BLaER1 treated with 17β-estradiol and CSF1 and Interleukin-3, amounts not matched to agents 10 nM and 100 nM (cell line): ENCODE measurements around the gene HIF1AN.

ENCODE experiments used
- H3K27ac ChIP-seq, 11 experiments: shearing (Covaris generic); formaldehyde crosslinking; 2 replicates each; pipeline ENCODE4 v1.8.1; 2022
- H3K27me3 ChIP-seq, 11 experiments: shearing (Covaris generic); formaldehyde crosslinking; 2 replicates each; pipeline ENCODE4 v1.8.1; 2022
- H3K36me3 ChIP-seq, 11 experiments: shearing (Covaris generic); formaldehyde crosslinking; 2 replicates each; pipeline ENCODE4 v1.8.1; 2022
- H3K4me1 ChIP-seq, 10 experiments: shearing (Covaris generic); formaldehyde crosslinking; 2 replicates each; pipeline ENCODE4 v1.8.1; 2022
- H3K4me2 ChIP-seq, 11 experiments: shearing (Covaris generic); formaldehyde crosslinking; 2 replicates each; pipeline ENCODE4 v1.8.1; 2022
- H3K4me3 ChIP-seq, 10 experiments: shearing (Covaris generic); formaldehyde crosslinking; 2 replicates each; pipeline ENCODE4 v1.8.1; 2022
- H3K9ac ChIP-seq, 11 experiments: shearing (Covaris generic); formaldehyde crosslinking; 2 replicates each; pipeline ENCODE4 v1.8.1; 2022
- H3K9me3 ChIP-seq, 11 experiments: shearing (Covaris generic); formaldehyde crosslinking; replicated peaks in 1 of 11; 2 replicates each; pipeline ENCODE4 v1.8.1; 2022
- H4K20me1 ChIP-seq, 11 experiments: shearing (Covaris generic); formaldehyde crosslinking; 2 replicates each; pipeline ENCODE4 v1.8.1; 2022
- Cebpa-rat ChIP-seq, 11 experiments: shearing (Covaris generic); IDR thresholded peaks; 2 replicates each; pipeline ENCODE4 v1.8.1; 2022

Gene HIF1AN

DNA sequence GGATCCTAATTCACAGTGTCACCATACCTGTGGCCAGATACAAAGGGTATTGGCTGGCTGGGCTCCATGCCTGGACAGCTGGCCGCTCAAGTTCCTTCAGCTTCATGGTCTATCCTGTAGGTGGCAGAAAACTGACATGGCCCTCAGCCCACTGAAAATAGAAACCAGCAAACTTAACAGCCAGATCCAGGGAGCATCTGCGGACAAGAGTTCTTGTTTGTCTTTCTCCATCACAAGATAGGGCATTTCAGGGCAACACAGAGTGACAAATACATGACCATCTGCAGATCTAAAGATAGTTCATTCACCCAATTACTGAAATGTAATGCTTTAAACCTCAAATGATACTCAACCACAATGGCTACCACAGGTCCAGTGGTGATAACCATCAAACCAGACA, 18.9 kb upstream of the HIF1AN start:
- Histone ChIP-seq H4K20me1 (peaks cover 0 to 15% (median 0%) of the 10 kb centered on the region in 11 experiments; a peak in 9 of 22 replicates), H3K36me3 (peaks cover 17 to 81% (median 55%) of the 10 kb centered on the region in 11 experiments; a peak in 20 of 22 replicates), H3K9me3 (no peaks in the 10 kb centered on the region), H3K9ac (no peak overlapping the region), H3K4me2 (no peak overlapping the region), H3K27ac (no peak overlapping the region), H3K4me3 (no peak overlapping the region), H3K4me1 (no peaks in the 10 kb centered on the region), H3K27me3 (no peaks in the 10 kb centered on the region)
- TF ChIP-seq Cebpa-rat (IDR thresholded peaks at IDR 0.05) = no peak

DNA sequence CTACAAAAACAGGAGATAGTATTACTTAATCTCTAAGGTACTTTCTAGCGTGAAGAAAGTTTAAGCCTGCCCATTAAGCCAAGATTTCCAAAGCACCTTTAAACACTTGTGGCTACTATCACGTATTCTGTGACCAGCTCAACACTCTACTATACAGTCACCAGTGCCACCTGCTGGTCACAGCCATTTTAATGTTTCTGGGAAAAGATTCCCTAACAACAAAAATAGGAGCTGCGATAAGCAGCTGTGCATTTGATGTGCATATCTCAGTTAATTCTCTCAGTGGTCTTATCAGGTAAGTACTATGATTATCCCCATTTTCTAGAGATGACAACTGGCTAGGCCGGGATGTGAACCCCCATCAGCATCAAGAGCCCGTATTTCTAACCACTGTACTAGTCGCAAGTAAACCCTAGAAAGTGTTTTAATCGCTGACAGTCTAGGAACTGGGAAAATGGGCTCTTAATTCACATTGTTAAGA, 16.9 kb upstream of the HIF1AN start:
- no peak for TF ChIP-seq Cebpa-rat (IDR thresholded peaks at IDR 0.05)
- no peaks in the 10 kb centered on the region for H3K27me3 ChIP-seq
- peaks cover 0 to 26% (median 11%) of the 10 kb centered on the region in 11 experiments; a peak in 13 of 22 replicates for H4K20me1 ChIP-seq
- H3K36me3 ChIP-seq = peaks cover 21 to 81% (median 59%) of the 10 kb centered on the region in 11 experiments
- H3K4me3 ChIP-seq = no peak overlapping the region
- no peaks in the 10 kb centered on the region for H3K4me1 ChIP-seq
- no peak overlapping the region for H3K27ac ChIP-seq
- H3K4me2 ChIP-seq = no peak overlapping the region
- H3K9me3 ChIP-seq = no peaks in the 10 kb centered on the region
- H3K9ac ChIP-seq = no peak overlapping the region

DNA sequence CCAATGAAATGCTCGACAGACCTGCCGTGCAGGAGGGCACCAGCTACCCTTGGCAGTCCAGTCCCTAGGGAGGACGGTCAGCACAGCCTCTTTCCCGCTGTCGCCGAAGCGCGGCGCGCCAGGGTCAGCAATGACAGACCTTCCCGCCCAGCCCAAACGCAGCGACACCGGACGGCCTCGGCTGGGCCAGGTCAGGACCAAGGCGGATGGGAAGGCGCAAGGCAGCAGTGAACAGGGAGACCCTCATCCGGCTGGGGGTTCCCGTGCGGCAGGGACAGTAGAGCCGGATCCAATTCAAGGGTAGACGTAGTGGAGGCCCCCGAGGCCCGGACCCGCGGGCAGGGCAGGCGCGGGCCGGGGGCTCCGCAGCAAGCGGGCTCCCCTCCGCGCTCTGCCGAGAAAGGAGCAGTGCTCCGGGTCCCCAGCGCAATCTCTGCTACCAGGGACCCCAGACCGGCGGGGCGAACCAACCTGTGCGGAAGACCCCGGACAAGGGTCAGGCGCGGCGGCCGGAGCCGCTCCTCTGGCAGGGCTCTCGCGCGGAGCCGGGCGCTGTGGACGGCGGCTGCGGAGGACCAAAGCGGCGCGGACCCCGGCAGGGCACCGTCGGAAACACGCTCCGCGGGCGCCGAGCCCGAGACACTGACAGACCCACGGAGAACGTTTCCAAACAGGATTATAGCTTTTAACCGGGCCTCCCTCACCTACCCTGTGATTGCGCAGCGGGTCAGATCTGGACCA, 16.3 kb upstream of the HIF1AN start, which contains the start of gene SEC31B:
TSS of gene SEC31B (minus strand) at position 551 of the 741 bp plus-strand sequence. CDS start 2,909 bp downstream, outside the sequence.
- Histone ChIP-seq H3K4me3 (no peak within 1 kb of the TSS), H4K20me1 (peaks cover 0 to 33% (median 17%) of the 10 kb centered on the region in 11 experiments; a peak in 15 of 22 replicates), H3K36me3 (peaks cover 28 to 81% (median 65%) of the 10 kb centered on the region in 11 experiments), H3K4me1 (no peaks in the 10 kb centered on the region), H3K9ac (no peak within 1 kb of the TSS), H3K27me3 (no peaks in the 10 kb centered on the region), H3K27ac (no peak within 1 kb of the TSS), H3K4me2 (no peak within 1 kb of the TSS), H3K9me3 (no peaks in the 10 kb centered on the region)
- TF ChIP-seq Cebpa-rat (IDR thresholded peaks at IDR 0.05) = no peak

DNA sequence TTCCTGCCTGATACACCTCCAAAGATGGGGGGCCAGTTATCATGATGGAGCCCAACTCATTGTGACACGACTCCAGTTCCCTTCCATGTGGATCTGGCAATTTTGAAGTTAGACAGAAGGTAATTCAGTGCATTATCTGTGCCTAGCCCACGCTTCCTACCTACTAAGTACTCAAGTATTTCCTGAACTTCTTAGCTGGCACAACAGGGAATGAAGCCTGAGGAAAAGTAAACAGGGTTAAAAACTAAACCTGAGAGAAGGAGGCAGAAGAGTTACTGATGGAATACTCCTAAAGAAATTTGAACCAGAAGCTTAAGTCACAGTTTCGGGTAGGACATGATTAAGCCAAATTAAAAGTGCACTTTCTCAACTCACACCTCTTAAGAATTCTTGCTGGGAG, 14.9 kb upstream of the HIF1AN start:
- peaks cover 37 to 81% (median 65%) of the 10 kb centered on the region in 11 experiments for H3K36me3 ChIP-seq
- no peaks in the 10 kb centered on the region for H3K27me3 ChIP-seq
- TF ChIP-seq Cebpa-rat (IDR thresholded peaks at IDR 0.05) = no peak

DNA sequence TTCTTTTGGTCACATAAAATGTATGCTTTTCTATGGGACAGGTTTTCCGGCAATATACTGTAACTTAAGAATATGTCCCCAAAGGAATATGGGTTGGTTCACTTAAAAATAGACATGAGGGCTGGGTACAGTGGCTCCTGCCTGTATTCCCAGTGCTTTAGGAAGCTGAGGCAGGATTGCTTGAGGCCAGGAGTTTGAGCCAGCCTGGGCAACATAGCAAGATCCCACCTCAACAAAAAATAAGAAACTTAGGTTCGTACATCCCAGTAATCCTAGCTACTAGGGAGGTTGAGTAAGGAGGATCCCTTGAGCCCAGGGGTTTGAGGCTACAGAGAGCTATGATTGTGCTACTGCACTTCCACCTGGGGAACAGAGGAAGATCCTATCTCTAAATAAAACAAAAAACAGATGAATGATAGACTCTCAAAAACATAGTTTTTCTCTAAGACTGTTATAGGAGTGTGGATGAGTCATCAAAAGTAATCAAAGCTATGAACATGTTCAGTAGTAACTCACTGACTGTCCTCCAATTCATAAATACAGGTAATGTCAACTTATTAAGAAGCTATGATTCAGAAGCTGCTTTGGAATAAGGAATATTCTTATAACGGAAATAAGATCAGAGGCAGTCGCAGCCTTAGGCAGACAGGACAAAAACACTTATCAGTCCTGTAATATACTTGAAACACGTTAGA, 13.5 kb upstream of the HIF1AN start:
- Histone ChIP-seq H4K20me1 (peaks cover 0 to 42% (median 17%) of the 10 kb centered on the region in 11 experiments; a peak in 15 of 22 replicates), H3K27me3 (no peaks in the 10 kb centered on the region), H3K27ac (no peak overlapping the region), H3K9me3 (no peaks in the 10 kb centered on the region), H3K4me1 (peaks cover 0 to 5% (median 2%) of the 10 kb centered on the region in 10 experiments; a peak in 7 of 20 replicates), H3K9ac (no peak overlapping the region), H3K4me3 (no peak overlapping the region), H3K36me3 (peaks cover 49 to 81% (median 69%) of the 10 kb centered on the region in 11 experiments), H3K4me2 (no peak overlapping the region)
- no peak for TF ChIP-seq Cebpa-rat (IDR thresholded peaks at IDR 0.05)

More for the DNA sequence above, 14.9 kb upstream of the HIF1AN start:
- Histone ChIP-seq H4K20me1 (peaks cover 0 to 38% (median 17%) of the 10 kb centered on the region in 11 experiments; a peak in 15 of 22 replicates), H3K27ac (no peak overlapping the region), H3K9ac (no peak overlapping the region), H3K4me3 (no peak overlapping the region), H3K4me2 (no peak overlapping the region), H3K9me3 (no peaks in the 10 kb centered on the region), H3K4me1 (no peaks in the 10 kb centered on the region)

DNA sequence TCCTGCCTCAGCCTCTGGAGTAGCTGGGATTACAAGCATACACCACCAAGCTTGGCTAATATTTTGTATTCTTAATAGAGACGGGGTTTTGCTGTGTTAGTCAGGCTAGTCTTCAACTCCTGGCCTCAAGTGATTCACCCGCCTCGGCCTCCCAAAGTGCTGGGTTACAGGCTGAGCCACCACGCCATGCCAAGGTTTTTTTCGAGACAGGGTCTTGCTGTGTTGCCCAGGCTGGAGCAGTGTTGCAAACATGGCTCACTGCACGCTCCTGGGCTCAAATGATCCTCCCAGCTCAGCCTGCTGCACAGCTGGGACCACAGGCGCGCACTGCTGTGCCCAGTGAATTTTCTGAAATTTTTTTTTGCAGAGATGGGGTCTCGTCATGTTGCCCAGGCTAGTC, 12.8 kb upstream of the HIF1AN start:
- Histone ChIP-seq H3K27me3 (no peaks in the 10 kb centered on the region), H3K4me3 (no peak overlapping the region), H3K9me3 (no peaks in the 10 kb centered on the region), H3K4me2 (no peak overlapping the region), H4K20me1 (peaks cover 0 to 42% (median 17%) of the 10 kb centered on the region in 11 experiments; a peak in 15 of 22 replicates), H3K4me1 (peaks cover 3 to 12% (median 9%) of the 10 kb centered on the region in 10 experiments), H3K9ac (no peak overlapping the region), H3K27ac (no peak overlapping the region), H3K36me3 (peaks cover 53 to 82% (median 74%) of the 10 kb centered on the region in 11 experiments)
- no peak for TF ChIP-seq Cebpa-rat (IDR thresholded peaks at IDR 0.05)

DNA sequence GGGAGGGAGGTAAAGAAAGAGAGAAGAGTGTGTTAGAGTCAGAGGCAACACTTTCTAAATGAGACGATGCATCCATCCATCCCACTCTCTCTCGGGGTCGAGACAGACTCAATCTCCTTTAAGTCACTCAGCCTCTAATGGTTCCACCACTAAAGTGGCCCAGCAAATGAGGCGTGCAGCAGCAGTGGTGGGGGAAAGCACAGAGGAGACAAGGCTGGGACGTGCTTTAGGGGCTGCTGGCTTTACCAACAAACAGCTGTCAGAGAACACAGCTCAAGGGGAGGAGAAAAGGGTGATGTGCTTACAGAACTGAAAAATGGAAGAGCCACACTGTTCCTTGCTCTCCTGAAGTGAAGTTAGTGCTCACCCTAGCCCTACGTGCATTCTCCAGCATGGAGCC, 11.5 kb upstream of the HIF1AN start:
- TF ChIP-seq Cebpa-rat (IDR thresholded peaks at IDR 0.05) = no peak
- H3K4me3 ChIP-seq = no peak overlapping the region
- peaks cover 0 to 44% (median 16%) of the 10 kb centered on the region in 11 experiments; a peak in 15 of 22 replicates for H4K20me1 ChIP-seq
- H3K27ac ChIP-seq = no peak overlapping the region
- peaks cover 13 to 22% (median 18%) of the 10 kb centered on the region in 10 experiments for H3K4me1 ChIP-seq
- no peak overlapping the region for H3K4me2 ChIP-seq
- no peak overlapping the region for H3K9ac ChIP-seq
- H3K27me3 ChIP-seq = no peaks in the 10 kb centered on the region
- H3K36me3 ChIP-seq = peaks cover 53 to 84% (median 72%) of the 10 kb centered on the region in 11 experiments
- no peaks in the 10 kb centered on the region for H3K9me3 ChIP-seq

DNA sequence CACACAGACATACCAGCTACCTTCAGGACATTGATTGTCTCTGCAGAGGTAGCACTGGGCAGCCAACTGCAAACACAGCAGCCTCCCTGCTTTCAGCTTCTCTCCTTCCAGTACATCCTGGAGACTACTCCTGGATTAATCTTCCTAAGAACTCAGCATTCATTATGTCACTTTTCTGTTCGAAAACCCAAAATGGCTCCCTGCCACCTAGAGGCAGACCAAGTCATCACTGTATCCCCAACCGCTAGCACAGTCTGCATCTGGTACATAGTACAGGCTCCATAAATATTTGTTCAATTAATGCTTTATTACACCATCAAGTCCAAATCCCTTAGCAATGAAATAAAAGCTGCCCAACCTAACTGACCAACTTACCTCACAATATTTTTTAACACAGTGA, 11.1 kb upstream of the HIF1AN start:
- H3K36me3 ChIP-seq = peaks cover 53 to 79% (median 68%) of the 10 kb centered on the region in 11 experiments
- H3K4me1 ChIP-seq = peaks cover 13 to 22% (median 18%) of the 10 kb centered on the region in 10 experiments
- H3K9me3 ChIP-seq = no peaks in the 10 kb centered on the region
- H3K4me3 ChIP-seq = no peak overlapping the region
- no peak overlapping the region for H3K9ac ChIP-seq
- peaks cover 0 to 44% (median 14%) of the 10 kb centered on the region in 11 experiments; a peak in 14 of 22 replicates for H4K20me1 ChIP-seq
- no peak for TF ChIP-seq Cebpa-rat (IDR thresholded peaks at IDR 0.05)
- H3K4me2 ChIP-seq = no peak overlapping the region
- H3K27ac ChIP-seq = no peak overlapping the region
- no peaks in the 10 kb centered on the region for H3K27me3 ChIP-seq
